Activated T-cell treated with anti-CD3 and anti-CD28 coated beads for 24 hours (primary cell): ENCODE results near the gene SCN3B.

ENCODE experiments used
- DNase-seq: peaks from one replicate; pipeline ENCODE4 v3.0.0-alpha.2; 2020; ENCODE audit warnings: low read depth

Gene SCN3B

DNA sequence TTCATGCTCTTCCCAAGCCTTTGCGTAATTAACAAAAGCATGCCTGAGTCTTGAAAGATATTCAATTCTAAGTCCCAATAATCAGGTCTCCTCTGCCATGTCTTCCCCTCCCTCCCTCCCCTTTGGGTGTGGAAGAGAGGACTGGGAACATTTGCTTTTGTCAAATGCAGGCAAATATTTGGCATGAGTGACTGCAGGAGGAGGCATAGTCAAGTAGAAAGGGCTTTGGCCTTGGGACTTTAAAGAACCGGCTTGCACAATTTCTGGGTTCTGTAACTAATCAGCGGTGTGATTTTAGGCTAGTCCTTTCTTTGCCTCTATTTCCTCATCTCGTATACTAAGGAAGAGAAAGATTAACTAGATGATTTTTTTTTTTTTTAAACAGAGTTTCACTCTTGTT lies 59.5 kb downstream of the SCN3B start:
- DNase-seq, result no peak

DNA sequence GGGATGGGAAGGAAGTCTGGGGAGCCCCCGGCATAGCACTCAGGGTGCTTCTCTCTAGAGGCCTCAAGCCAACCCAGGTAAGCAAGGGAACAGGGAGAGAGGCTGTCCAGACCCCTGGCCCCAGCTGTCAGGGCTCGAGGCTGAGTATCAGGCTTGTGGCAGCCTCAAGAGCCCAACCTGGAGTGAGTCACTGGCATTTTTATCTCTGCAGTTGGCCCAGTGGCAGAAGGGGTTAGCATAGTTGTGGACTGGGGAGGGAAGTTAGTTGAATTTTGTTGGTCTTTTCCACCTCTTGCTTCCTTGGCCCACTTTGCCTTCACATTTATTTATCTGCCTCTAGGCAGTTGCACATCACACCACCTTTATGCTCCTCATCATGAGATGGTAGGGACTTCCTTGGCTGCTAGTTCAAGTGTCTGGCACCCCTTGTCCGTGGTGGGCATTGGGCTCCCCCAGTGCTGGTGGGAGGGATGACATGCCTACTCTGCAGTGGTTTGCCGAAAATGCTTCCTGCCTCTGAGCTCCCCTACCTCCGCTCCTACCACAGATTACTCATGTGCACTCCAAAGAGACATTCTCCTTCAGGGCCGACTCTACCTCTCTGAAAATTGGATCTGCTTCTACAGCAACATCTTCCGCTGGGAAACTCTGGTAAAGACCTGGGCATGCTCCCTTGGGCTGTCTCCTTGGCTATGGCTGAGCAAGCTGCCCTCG lies 60.1 kb downstream of the SCN3B start:
- DNase-seq, result no peak

DNA sequence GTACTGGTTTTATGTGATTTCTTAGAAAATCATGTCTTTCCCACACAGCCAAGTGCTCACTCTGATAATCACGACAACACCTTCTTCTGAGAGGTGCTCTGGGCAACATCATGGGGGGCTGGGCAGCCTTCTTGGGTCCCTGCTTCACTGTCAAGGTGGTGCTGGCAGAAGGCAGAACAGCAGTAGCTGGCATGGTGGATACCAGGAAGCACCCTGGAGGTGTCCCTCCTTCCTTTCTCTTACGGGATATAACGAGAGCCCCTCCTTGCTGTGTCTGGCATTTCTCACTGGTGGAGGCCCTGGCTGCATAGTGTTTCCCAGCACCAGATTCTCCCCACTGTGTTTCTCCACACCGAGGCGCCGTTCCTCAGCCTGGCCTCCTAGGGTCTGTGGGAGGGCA lies 60.9 kb downstream of the SCN3B start:
- DNase-seq, result no peak

DNA sequence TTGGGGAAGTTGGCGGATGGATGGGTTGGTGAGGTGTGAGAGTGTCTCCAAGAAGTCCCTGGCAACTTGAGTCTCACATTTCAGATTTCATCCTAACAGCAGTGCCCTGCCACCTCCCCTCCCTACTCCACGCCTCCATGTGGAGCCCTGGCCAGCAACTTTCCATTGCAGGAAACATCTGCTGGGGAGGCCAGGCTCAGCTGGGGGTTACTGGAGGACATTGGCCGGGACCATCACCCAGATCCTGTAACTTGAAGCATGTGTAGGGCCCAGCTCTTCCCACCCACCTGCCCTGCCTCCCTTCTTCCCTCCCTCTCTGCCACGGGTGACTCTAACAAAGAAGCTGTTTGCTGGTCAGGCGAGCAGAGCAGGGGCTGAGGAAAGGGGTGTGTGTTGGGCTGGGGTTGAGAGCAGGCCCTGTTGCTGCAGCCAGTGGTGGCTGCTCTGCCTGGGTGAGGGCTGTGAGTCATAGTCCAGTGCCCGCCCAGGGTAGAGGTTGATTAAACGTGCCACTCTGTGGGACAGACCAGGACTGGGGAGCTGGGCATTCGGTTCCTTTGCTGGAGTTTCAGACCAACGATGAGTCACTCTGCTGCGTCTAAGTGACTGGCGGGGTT lies 64.0 kb downstream of the SCN3B start:
- DNase-seq, result no peak

DNA sequence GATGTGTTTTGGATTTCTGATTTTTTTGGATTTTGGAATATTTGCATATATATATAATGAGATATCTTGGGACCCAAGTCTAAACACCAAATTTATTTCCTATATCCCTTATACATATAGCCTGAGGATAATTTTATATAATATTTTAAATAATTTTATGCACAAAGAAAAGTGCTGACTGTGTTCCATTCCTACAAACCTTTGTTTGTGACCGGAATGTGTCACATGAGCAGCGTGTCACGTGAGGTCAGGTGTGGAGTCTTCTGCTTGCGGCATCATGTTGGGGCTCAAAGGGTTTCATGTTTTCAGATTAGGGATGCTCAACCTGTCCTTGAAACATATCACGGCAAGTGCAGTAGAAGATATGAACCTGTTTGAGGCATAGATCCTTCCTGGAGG lies 65.6 kb downstream of the SCN3B start:
- no peak for DNase-seq

DNA sequence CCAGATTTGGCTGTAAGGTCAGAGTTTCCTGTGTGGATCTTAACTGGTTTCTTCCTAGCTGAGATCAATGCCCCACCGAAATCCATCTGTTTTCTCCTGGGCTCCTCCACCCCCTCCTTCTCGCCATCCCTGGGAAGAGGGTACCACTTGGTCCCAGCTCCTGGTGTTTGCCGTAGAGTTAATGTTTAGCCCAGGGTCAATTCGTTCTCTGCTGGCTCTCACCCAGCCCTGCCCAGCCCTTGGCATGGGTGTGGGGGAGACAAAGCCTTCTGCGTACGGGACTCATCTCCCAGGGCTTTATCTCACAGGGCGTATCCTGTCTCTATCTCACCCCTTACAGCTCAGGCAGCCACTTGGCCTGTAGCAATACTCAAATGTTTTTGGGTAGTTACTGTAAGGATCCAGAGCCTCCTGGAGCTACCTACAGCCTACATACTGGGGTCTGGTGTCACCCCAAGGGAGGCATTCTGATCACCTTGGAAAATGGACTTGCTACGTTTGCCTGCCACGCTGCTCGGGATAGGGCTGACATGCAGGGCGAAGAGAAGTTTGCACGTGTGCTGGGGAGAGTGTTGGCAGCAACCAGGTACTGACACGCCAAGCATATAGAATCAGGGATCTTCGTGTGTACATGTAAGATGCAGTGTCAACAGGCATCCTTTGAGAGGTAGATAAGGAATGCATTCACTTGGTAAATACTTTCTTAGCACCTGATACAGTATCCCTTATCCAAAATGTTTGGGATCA lies 66.1 kb downstream of the SCN3B start:
- no peak for DNase-seq

DNA sequence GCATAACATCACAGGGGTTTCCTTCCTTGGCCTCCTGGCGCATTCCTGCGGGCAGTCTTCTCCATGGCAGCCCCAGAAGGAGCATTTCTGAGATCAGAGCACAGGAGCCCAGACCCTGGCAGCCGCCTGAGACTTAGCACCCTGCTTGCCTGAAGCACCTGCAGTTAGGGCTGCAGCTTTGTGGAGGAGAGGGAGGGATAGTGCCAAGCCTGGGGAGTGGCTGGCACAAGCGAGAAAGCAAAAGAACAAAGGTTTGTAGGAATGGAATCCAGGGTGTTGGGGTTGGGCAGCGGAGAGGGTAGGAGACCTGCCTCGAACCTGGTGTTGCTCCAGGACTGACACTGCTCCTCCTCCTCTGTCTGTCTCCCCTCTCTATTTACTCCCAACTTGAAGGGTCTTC lies 66.9 kb downstream of the SCN3B start:
- DNase-seq, result no peak

DNA sequence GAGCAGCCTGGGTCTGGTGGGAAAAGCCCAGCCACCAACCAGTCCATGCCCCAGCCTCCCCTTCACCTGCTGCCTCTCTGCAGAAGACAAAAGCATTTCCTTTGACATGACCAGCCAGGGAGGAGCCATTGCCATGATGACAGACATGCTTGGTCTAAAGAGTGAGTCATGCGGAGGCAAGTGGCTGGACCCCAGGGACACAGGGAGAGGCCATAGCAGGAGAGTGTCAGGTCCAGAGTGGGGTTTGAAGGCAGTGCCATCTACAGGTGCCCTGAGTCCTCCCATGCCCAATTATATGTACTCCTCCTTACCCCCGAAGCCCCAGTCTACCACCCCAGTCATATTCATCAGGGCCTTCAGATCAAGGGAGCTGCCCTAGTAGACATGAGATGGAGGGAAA lies 67.4 kb downstream of the SCN3B start:
- no peak for DNase-seq

DNA sequence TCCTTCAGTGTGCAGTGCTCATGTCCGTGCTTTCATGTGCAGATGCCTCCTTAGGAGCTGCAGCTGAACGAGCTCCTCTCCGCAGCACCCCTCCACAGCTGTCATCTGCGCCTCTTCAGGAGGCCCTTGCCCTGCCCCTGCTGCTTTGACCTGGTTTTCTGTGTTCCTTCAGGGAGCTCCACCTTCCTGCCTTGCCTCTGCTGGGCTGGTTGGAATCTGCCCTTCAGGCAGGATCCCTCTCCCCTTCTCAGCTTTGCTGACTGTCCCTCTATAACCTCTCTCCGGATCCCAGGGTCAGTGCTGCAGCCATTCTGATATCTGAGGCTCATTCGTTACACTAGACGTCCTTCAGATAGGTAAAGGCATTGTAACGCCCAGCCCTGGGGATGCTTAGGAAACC lies 67.9 kb downstream of the SCN3B start:
- no peak for DNase-seq

DNA sequence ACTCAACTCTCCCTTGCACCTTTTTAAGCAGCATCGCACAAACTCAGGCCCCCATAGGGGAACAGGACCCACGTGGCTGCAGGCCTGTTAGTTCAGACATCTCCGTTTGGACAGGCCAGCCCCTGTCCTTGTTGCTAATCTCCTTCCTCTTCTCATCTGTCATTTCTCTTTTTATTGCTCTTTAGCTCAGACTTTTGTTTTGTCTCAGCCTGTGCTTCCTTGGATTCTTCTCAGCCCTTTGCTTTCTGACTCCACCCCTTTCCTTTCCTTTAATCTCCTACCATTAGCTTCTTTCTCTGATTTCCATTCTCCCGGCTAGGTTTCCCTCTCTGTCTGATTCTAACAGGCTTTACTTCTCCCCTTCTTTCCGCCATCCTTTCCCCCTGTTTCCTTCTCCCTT lies 68.7 kb downstream of the SCN3B start:
- no peak for DNase-seq

DNA sequence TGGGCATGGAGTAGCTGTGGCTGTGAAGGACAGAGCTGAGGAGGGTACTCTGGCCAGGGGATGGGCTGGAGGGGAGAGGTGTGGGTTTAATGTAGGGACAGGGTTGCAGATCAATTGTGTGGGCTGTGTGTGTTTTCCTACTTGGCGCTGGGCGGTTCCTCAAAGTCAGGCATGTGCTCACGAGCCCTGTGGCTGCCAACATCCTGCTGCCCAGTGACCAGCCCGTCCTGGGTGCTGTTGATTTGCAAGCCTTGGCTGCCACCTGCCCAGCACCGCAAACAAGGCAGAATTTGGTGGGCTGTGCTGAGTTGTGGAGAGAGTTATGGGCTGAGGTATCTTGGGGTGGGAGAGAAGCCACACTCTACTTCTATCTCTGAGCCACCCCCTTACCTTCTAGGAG lies 69.2 kb downstream of the SCN3B start:
- DNase-seq, result no peak

DNA sequence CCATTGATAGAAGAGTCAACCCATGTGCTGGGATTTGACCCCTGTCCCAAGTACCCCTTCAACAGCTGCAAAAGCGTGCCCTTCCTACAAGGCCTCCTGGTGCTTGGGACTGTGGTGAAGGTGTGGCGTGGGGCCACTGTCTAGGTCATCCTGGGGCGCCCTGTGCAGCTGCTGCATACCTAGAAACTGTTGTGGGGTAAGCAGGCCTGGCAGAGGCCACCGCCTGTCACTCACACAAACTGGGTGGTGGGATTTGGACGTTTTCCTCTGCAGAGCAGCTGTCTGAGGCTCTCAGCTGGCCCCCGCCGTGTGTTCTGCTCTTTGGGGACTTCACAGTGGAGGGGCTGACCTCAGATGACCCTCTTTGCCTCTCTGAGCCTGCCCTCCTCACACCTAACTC lies 69.7 kb downstream of the SCN3B start:
- DNase-seq, result no peak

DNA sequence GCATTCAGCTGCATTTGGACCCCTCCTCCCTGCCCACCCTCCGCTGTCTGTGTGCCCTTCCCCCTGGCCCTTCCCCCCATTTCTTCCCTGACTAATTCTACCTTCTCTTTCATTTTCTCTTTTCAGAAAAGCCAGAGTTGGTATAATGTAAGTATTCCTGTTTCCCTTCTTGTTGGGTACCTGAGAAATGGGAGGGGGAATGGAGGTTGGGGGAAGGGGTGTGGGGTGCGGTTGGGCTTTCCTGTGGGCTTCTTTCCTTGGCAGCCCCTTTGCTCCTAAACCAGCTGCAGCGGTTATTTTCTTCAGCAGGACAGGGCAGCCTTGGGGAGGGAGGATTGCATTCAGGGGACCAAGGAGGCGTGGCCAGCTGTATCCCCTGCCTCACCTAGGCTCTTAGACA lies 70.2 kb downstream of the SCN3B start:
- no peak for DNase-seq

DNA sequence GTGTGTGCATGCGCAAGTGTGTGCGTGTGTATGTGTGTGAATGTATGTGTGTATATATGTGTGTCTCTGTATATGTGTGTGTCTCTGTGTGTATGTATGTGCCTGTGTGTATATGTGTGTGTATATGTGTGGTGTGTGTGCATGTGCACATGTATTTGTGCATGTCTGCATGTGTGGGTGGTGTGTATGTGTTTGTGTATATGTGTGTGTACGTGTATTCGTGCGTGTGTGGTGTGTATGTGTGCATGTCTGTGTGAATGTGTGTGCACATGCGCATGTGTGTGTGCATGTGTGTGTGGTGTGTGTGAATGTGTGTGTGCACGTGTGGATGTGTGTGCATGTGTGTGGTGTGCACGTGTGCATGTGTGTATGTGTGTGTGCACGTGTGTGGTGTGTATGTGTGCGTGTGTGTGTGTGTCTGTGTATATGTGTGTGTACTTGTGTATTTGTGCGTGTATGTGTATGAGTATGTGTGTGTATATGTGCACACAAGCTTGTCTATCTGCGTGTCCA lies 71.4 kb downstream of the SCN3B start:
- DNase-seq, result no peak

DNA sequence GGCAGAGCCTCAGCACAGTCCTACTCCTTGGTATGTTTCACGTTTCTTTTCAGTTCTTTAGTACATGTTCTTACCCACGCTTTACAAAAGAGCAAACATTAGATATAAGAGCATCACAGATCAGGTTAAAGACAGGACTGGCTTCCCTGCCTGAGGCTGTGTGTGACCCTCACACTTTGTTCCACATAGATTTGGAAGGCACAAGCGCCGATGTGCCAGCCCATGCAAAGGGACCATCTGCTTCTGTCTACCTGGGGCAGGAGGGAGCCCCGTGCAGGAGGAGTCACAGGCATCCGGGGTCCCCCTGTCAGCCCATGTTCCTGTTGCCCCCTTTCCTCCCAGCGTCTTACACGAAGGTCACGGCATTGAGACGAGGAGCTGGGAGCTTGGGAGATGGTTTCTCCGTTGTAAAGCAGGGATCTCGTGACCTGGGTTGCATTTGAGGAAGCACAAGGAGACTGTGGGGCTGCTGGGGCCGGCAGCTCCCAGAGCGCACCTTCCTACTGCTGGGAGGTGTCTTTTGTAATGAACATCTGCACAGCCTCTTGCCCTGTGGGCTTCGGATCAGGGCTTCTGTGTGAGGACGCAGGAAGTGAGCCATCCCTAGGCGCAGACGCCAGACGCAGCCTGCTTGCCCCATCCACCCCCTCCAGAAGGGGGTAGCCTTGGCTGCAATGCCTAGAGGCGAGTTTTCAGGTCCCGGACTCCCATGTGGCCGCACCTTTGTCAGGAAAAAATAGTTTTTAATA lies 72.6 kb downstream of the SCN3B start:
- no peak for DNase-seq

DNA sequence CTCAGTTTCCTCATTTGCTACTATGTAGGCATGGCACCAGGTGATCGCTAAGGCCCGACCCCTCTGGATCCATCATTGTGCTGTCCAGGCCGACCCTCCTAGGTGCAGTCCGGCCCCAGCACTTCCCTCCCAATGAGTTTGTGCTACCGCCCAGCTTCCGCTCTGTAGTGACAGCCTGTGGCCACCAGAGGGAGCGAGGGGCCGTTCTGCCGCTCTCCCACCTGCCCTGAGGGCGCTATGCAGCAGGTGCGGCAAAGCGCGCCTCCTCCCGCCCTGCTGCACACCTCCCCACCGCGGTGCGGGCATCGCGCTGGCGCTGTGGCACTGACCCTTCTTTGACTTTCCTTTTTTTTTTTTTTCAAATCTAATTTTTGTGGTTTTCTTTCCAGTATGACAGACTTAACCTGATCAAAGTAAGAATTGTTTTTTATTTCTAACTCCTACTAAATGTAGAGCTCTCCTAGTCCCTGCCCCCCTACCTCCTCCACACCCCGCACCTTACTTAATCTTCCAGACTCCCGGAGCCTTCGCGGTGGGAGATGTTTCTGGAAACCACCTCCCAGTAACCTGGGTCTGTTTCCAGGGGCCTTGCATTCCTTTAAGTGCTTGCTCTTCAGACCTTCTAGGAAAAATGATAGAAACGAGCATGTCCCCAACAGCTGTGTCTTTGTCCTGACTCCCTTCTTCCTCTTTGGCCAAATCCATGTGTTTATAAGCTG lies 73.7 kb downstream of the SCN3B start:
- peak; percentile 49 for DNase-seq

DNA sequence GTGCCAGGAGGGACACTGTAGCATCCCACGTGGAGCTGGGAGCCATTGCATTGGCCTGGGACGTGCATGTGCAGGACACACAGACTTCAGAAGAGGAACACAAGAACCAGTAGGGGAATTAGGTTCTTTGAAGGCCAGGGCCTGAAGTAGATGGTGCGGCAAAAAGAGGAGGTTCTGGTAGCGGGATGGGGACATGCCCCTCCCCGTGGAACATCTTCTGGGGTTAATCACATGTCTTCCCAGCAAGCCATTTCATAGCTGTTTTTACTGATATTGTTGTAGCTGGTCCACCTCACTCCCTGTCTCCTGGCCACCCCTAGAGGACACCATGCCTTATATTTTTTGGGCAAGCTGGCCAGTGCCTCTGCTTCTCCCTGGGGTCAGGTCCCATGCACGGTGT lies 74.3 kb downstream of the SCN3B start:
- no peak for DNase-seq

DNA sequence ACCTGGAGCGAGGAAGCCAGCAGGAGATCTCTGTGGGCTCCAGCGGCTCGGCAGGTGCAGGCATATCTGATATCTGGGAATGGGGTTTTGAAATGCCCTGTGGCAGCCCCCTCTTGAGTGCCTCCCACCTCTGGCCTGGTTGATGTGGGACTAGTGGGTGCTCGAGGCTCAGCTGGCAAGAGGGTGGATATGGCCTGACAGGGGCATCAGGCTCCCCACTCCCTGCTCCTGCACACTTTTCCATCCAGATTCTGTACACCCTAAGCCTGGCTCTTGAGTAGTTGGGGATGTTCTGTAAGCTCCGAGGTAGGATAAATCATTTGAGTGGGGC lies 75.0 kb downstream of the SCN3B start:
- DNase-seq, result no peak
